Measurements from ENCODE around the gene OR4D2.

OR4D2 gene

DNA sequence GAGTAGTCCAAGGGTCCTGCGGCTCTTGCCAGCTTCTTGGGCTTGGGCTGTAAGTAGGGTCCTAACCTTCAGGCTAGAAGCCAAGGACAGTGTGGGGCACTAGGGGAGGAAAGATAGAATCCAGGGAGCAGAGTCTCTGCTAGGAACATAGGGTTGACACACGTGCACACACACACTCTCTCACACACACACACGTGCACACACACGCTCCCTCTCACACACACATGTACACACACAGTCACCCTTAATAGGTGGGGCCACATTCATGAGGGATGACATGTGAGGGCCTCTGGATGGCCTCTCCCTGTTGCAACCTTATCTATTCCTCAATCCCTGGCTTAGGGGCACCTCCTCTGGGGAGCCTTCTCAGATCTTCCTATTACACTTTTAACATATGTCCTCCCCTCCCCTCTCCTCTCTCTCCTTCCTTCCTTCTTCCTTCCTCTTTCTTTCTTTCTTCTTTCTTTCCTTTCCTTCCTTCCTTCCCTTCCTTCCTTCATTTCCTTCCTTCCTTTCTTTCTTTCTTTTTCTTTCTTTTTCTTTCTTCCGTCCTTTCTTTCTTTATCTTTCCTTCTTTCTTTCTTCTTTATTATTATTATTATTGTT, 28.8 kb downstream of the OR4D2 start:
- Histone ChIP-seq H3K36me3 (ENCODE audit: insufficient read depth, low read depth, low read length) (no peaks in the 10 kb centered on the region), H3K4me3 (ENCODE audit: low read length) (no peak overlapping the region), H3K9ac (ENCODE audit: low read depth, low read length) (no peak overlapping the region), H3K4me1 (ENCODE audit: insufficient read depth, low read length) (no peaks in the 10 kb centered on the region), H3K9me3 (ENCODE audit: insufficient read depth, low read depth, low read length) (no peaks in the 10 kb centered on the region), H3K27me3 (ENCODE audit: insufficient read depth, low read length) (peaks cover 13% of the 10 kb centered on the region), H3K27ac (ENCODE audit: low read length) (no peak overlapping the region)

DNA sequence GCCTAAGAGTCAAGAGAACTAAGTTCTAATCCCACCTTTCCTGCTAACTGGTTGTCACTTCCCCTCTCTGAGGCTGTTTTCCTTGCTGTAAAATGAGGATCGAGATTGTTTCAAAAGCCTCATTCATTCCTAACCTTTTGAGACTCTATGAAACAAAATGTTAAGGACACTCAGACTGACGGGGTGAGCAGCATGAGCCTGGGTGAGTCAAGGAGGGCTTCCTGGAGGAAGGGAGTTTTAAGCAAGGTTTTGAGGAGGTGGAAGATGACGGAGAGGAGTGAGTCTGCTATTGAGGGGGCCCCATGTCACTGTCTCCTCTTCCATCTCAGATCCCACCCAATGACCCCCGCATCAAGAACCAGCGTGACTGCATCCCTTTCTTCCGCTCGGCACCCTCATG, 29.8 kb downstream of the OR4D2 start:
- Histone ChIP-seq H3K4me1 (ENCODE audit: insufficient read depth, low read length) (no peaks in the 10 kb centered on the region), H3K9me3 (ENCODE audit: insufficient read depth, low read depth, low read length) (no peaks in the 10 kb centered on the region), H3K36me3 (ENCODE audit: insufficient read depth, low read depth, low read length) (no peaks in the 10 kb centered on the region), H3K9ac (ENCODE audit: low read depth, low read length) (no peak overlapping the region), H3K27me3 (ENCODE audit: insufficient read depth, low read length) (peaks cover 18% of the 10 kb centered on the region), H3K4me3 (ENCODE audit: low read length) (no peak overlapping the region), H3K27ac (ENCODE audit: low read length) (no peak overlapping the region)

DNA sequence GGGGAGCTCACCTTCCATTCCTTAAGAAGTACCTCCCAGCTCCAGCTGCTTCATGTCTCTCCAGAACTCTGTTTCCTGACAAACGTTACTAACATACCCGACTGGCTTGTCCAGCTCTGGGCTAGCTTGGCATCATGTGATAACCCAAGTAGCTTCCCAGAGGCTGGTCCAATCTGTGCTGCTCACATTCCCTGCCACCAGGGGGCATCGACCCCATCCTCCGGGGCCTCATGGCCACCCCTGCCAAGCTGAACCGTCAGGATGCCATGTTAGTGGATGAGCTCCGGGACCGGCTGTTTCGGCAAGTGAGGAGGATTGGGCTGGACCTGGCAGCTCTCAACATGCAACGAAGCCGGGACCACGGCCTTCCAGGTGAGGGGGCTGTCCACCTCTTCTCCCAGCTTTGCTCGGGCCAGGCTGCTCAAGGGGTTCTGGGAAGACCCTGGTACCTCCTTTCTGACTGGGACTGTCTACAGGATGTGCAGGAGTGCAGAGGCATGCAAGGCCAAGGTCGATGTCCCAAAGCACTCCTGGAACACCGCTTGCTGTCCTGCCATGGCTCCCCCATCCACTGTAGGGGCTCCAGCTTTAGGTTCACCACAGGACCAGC, 33.3 kb downstream of the OR4D2 start:
- Histone ChIP-seq H3K27ac (ENCODE audit: low read length) (no peak overlapping the region), H3K27me3 (ENCODE audit: insufficient read depth, low read length) (peaks cover 18% of the 10 kb centered on the region), H3K9me3 (ENCODE audit: insufficient read depth, low read depth, low read length) (no peaks in the 10 kb centered on the region), H3K36me3 (ENCODE audit: insufficient read depth, low read depth, low read length) (no peaks in the 10 kb centered on the region), H3K9ac (ENCODE audit: low read depth, low read length) (no peak overlapping the region), H3K4me1 (ENCODE audit: insufficient read depth, low read length) (no peaks in the 10 kb centered on the region), H3K4me3 (ENCODE audit: low read length) (no peak overlapping the region)

DNA sequence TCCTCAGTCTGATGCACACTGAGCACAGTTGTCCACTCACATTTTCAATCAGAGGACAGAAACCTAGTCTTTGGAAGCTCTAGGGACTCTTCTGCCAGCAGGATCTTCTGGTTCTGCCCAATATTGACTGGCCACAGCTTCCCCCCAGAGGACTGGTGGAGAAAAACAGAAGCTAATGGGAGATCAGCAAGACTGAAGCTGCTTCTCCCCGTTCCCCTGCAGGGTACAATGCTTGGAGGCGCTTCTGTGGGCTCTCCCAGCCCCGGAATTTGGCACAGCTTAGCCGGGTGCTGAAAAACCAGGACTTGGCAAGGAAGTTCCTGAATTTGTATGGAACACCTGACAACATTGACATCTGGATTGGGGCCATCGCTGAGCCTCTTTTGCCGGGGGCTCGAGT, 36.1 kb downstream of the OR4D2 start:
- Histone ChIP-seq H3K36me3 (ENCODE audit: insufficient read depth, low read depth, low read length) (peaks cover 11% of the 10 kb centered on the region; the same call in 1 of the 2 replicates), H3K27ac (ENCODE audit: low read length) (no peak overlapping the region), H3K27me3 (ENCODE audit: insufficient read depth, low read length) (peaks cover 18% of the 10 kb centered on the region), H3K9ac (ENCODE audit: low read depth, low read length) (no peak overlapping the region), H3K9me3 (ENCODE audit: insufficient read depth, low read depth, low read length) (no peaks in the 10 kb centered on the region), H3K4me3 (ENCODE audit: low read length) (no peak overlapping the region), H3K4me1 (ENCODE audit: insufficient read depth, low read length) (no peaks in the 10 kb centered on the region)

DNA sequence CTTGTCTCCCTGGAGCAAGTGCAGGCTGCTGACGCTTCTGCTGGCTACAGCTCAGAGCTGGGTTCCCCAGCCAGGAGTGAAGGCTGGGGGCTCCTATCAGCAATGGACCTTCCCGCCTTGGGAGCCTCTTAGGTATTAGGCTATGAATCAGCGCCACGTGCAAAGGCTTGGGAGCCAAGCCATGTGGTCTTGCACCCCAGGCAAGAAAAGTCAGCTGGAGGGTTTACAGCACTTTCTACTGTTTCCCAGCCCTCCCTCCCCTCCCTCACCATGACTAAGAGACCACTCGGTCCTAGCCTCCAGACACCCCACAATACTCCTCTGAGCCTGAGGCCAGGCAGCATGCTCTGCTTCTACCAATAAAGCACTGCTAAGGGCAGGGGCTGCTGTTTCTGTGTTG, 38.0 kb downstream of the OR4D2 start:
- Histone ChIP-seq H3K4me3 (ENCODE audit: low read length) (no peak overlapping the region), H3K27me3 (ENCODE audit: insufficient read depth, low read length) (peaks cover 9% of the 10 kb centered on the region), H3K9ac (ENCODE audit: low read depth, low read length) (no peak overlapping the region), H3K9me3 (ENCODE audit: insufficient read depth, low read depth, low read length) (no peaks in the 10 kb centered on the region), H3K36me3 (ENCODE audit: insufficient read depth, low read depth, low read length) (peaks cover 19% of the 10 kb centered on the region; the same call in 1 of the 2 replicates), H3K27ac (ENCODE audit: low read length) (no peak overlapping the region), H3K4me1 (ENCODE audit: insufficient read depth, low read length) (no peaks in the 10 kb centered on the region)

DNA sequence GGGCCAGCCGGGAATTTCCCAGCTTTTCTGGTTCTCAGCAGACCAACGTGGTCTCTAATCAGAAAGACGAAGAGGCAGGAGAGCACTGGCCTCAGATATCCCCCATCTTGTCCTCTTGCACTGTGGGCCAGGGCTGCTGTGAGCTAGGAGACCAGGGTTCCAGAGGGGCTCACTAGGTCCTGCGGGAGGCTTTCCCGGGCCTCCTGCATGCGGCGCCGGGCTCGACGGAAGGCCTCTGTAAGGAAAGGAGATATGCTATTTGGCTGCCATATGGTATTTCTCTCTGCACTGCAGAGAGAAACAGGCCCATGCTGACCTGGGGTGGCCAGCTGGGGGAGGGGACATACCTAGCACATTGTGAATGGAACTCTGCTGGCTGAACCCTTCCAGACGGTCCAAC, 39.2 kb downstream of the OR4D2 start:
- H3K4me1 ChIP-seq (ENCODE audit: insufficient read depth, low read length) = no peaks in the 10 kb centered on the region
- H3K9ac ChIP-seq (ENCODE audit: low read depth, low read length) = no peak overlapping the region
- H3K4me3 ChIP-seq (ENCODE audit: low read length) = no peak overlapping the region
- no peaks in the 10 kb centered on the region for H3K9me3 ChIP-seq (ENCODE audit: insufficient read depth, low read depth, low read length)
- H3K36me3 ChIP-seq (ENCODE audit: insufficient read depth, low read depth, low read length) = peaks cover 29% of the 10 kb centered on the region
- no peak overlapping the region for H3K27ac ChIP-seq (ENCODE audit: low read length)
- H3K27me3 ChIP-seq (ENCODE audit: insufficient read depth, low read length) = peaks cover 2% of the 10 kb centered on the region; the same call in 1 of the 2 replicates

DNA sequence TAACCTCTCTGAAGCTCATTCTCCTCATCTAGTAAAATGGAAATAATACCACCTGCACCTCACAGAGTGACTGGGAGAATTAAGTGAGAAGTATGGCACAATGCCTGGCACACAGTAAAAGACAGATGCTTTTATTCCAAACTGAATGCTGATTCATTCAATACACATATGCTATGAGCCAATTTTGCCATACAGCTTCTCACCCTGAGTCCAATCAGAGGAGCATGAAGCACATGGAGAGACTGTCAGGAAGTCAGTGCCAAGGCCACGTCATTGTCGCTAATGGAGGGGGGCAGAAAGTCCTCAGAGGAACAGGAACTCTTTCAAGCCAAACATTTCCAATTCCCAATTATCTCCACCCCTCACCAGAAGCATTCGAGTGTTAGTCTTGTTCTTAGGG, 40.7 kb downstream of the OR4D2 start:
- no peaks in the 10 kb centered on the region for H3K27me3 ChIP-seq (ENCODE audit: insufficient read depth, low read length)
- no peak overlapping the region for H3K4me3 ChIP-seq (ENCODE audit: low read length)
- no peak overlapping the region for H3K9ac ChIP-seq (ENCODE audit: low read depth, low read length)
- no peak overlapping the region for H3K27ac ChIP-seq (ENCODE audit: low read length)
- peaks cover 34% of the 10 kb centered on the region for H3K36me3 ChIP-seq (ENCODE audit: insufficient read depth, low read depth, low read length)
- H3K9me3 ChIP-seq (ENCODE audit: insufficient read depth, low read depth, low read length) = no peaks in the 10 kb centered on the region
- H3K4me1 ChIP-seq (ENCODE audit: insufficient read depth, low read length) = no peaks in the 10 kb centered on the region

DNA sequence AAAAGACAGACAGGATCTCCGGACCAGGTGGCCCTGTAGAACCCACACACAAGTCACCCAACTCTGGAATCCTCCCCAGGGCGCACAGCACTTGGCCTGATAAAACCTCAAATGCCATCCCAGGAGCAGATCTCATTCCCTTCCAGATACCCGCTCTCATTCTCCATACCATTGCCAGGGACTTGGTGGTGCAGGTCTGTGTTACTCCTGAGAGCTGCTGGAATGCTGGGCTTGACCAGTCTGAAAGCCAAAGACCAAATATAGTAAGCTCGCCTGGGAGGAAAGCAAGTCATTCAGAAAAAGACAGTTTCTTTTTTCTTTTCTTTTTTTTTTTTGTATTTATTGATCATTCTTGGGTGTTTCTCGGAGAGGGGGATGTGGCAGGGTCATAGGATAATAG, 41.6 kb downstream of the OR4D2 start:
- H3K9me3 ChIP-seq (ENCODE audit: insufficient read depth, low read depth, low read length) = no peaks in the 10 kb centered on the region
- no peaks in the 10 kb centered on the region for H3K27me3 ChIP-seq (ENCODE audit: insufficient read depth, low read length)
- no peak overlapping the region for H3K9ac ChIP-seq (ENCODE audit: low read depth, low read length)
- peaks cover 34% of the 10 kb centered on the region for H3K36me3 ChIP-seq (ENCODE audit: insufficient read depth, low read depth, low read length)
- no peaks in the 10 kb centered on the region for H3K4me1 ChIP-seq (ENCODE audit: insufficient read depth, low read length)
- H3K27ac ChIP-seq (ENCODE audit: low read length) = no peak overlapping the region
- no peak overlapping the region for H3K4me3 ChIP-seq (ENCODE audit: low read length)

DNA sequence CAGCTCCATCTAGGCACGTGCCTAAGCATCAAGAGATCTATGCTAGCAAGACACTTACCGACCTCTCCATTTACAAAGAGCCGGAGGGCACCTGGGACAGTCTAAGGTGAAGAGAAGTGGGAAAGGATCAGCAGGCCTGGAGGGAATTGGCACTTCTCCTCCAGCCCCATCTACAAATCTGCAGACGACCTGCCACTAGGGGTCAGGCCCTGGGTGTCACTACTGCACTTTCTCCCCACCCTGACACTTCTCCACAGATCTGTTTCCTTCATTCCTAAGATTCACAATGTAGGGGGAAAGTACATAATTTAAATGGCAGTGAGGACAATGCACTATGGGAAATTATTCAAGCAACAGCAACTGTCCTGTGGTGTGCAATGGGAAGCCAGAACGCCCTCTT, 44.1 kb downstream of the OR4D2 start:
- Histone ChIP-seq H3K27ac (ENCODE audit: low read length) (no peak overlapping the region), H3K36me3 (ENCODE audit: insufficient read depth, low read depth, low read length) (peaks cover 35% of the 10 kb centered on the region), H3K4me1 (ENCODE audit: insufficient read depth, low read length) (no peaks in the 10 kb centered on the region), H3K27me3 (ENCODE audit: insufficient read depth, low read length) (no peaks in the 10 kb centered on the region), H3K9ac (ENCODE audit: low read depth, low read length) (no peak overlapping the region), H3K9me3 (ENCODE audit: insufficient read depth, low read depth, low read length) (no peaks in the 10 kb centered on the region), H3K4me3 (ENCODE audit: low read length) (no peak overlapping the region)

DNA sequence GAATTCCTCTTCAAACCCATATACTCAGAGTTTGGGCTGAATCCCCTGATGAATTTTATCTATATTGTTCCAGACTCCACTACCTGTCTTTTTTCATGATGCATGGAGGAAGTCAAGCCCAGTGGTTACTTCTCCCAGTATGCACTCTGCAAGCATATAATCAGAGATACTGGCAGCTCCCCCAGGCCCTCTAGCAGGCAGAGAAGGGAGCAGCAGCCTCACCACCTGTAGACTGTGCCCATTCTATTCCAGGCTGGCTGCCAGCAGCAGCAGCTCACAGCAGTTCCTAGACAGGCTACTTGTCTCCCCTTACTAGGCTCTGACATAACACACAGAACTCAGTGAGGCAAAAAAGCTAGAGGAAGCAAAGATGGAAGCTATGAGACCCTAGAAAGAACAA, 48.9 kb downstream of the OR4D2 start:
- Histone ChIP-seq H3K9me3 (ENCODE audit: insufficient read depth, low read depth, low read length) (no peaks in the 10 kb centered on the region), H3K4me3 (ENCODE audit: low read length) (no peak overlapping the region), H3K4me1 (ENCODE audit: insufficient read depth, low read length) (no peaks in the 10 kb centered on the region), H3K36me3 (ENCODE audit: insufficient read depth, low read depth, low read length) (peaks cover 15% of the 10 kb centered on the region), H3K9ac (ENCODE audit: low read depth, low read length) (no peak overlapping the region), H3K27me3 (ENCODE audit: insufficient read depth, low read length) (peaks cover 9% of the 10 kb centered on the region; the same call in 1 of the 2 replicates), H3K27ac (ENCODE audit: low read length) (no peak overlapping the region)

DNA sequence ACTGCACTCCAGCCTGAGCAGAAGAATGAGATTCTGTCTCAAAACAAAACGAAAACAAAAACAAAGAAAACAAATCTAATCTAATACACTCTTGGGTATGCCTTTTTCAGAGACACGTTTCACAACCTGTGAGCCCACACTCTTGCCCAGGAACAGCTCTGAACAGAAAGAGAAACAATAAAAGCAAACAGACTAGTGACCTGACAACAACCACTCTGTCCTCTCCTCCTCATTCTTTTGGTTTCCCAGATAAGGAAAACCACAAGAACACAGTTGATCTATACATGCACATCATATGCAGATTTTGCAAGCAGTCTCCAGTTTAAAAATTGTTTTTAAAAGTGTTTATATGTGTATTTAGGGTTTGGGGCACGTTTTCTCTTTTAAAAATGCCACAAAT, 51.0 kb downstream of the OR4D2 start:
- no peak overlapping the region for H3K27ac ChIP-seq (ENCODE audit: low read length)
- no peaks in the 10 kb centered on the region for H3K9me3 ChIP-seq (ENCODE audit: insufficient read depth, low read depth, low read length)
- no peak overlapping the region for H3K4me3 ChIP-seq (ENCODE audit: low read length)
- H3K9ac ChIP-seq (ENCODE audit: low read depth, low read length) = no peak overlapping the region
- peaks cover 9% of the 10 kb centered on the region; the same call in 1 of the 2 replicates for H3K27me3 ChIP-seq (ENCODE audit: insufficient read depth, low read length)
- peaks cover 9% of the 10 kb centered on the region; the same call in 1 of the 2 replicates for H3K36me3 ChIP-seq (ENCODE audit: insufficient read depth, low read depth, low read length)
- H3K4me1 ChIP-seq (ENCODE audit: insufficient read depth, low read length) = no peaks in the 10 kb centered on the region

DNA sequence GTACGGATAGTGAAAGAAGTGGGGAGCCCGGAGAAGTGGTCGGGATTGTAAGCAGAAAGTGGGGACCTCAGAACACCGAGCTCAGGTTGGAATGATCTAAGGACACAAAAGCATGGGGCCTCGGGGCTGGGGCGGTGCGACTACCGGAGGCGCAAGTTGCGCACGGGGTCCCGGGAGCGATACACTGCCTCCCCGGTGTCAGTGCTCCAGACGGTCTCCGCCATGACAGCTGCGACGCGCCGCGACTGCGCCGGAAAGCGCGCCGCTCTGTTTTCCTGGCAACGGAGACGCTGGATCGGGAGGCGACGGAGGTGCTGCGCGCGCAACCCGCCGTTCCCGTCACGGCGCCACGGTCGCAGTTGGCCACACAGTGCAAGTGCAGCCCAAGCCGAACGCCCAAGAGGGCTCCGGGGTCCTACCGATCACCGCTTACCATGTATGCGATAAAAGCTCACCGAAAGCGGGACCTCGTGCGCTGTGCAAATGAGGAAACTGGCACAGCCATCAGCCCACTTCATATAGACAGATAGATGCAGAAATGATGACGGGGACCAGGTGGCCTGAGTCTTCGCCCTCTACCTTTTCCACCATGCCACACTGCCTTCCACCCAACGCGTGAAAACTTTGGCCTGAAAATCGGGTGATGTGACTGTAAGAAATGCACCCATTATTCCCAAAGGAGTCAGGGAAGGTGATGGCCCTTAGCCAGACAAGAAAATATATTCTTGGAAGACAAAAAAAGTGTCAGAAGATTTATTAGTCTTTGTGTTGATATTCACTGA, 52.4 kb downstream of the OR4D2 start, which contains the start of gene MKS1:
Gene MKS1, minus strand, starts transcription at position 249 of the 782 bp plus-strand sequence. Its CDS starts 25 bp downstream, at position 224.
- H3K27me3 ChIP-seq (ENCODE audit: insufficient read depth, low read length) = peaks cover 9% of the 10 kb centered on the region; the same call in 1 of the 2 replicates
- peak within 1 kb of the TSS; percentile 86 for H3K4me3 ChIP-seq (ENCODE audit: low read length)
- no peaks in the 10 kb centered on the region for H3K4me1 ChIP-seq (ENCODE audit: insufficient read depth, low read length)
- no peaks in the 10 kb centered on the region for H3K9me3 ChIP-seq (ENCODE audit: insufficient read depth, low read depth, low read length)
- H3K36me3 ChIP-seq (ENCODE audit: insufficient read depth, low read depth, low read length) = peaks cover 9% of the 10 kb centered on the region; the same call in 1 of the 2 replicates
- H3K9ac ChIP-seq (ENCODE audit: low read depth, low read length) = peak within 1 kb of the TSS; percentile 81
- H3K27ac ChIP-seq (ENCODE audit: low read length) = no peak within 1 kb of the TSS

All from iPS-20b (cell line).